Measurements from ENCODE around the gene MCFD2.

GRCh38 chr2:46885376-46885775 lies 30.2 kb downstream of the MCFD2 start:
- TF ChIP-seq CTCF (IDR thresholded peaks at IDR 0.05; ENCODE audit: poor library complexity): no peak
- TF ChIP-seq EZH2phosphoT487 (IDR thresholded peaks at IDR 0.05; ENCODE audit: low read depth, severe bottlenecking, unreplicated experiment): no peak
